GM20000 (cell line): Measurements from ENCODE around the gene CLCA1.

Experiments used
- DNase-seq: peaks from one replicate; pipeline ENCODE4 v3.0.0; 2012; ENCODE audit warnings: low spot score
- CTCF ChIP-seq: IDR thresholded peaks from 2 replicates; pipeline ENCODE4 v1.5.1; 2012; ENCODE audit warnings: mild to moderate bottlenecking, control low read depth; ENCODE audit errors: extremely low read depth, missing control alignments

Gene CLCA1

GRCh38 chr1:86503406-86504136, 34.8 kb downstream of the CLCA1 start:
- no peak for DNase-seq
- TF ChIP-seq CTCF = no peak

DNA sequence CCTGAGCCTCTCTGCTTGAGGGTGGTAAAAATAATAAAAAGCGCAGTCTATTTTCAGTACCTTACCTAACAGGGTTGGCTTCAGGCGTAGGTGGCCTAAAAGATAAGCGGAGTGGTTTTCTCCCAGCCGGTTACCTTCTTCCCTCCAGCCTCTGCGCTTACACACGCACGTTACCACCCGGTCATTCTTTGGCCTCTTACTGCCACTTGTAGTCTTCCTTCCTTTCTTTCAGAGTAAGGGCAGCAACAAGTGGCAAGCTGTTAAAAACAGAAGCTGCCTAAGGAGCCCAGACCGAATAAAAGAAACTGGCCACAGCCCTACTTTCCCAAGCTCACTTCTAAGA, 35.4 kb downstream of the CLCA1 start:
- no peak for DNase-seq
- no peak for TF ChIP-seq CTCF

- no peak for DNase-seq
- no peak for TF ChIP-seq CTCF
Measured at GRCh38 chr1:86504895-86505563, 36.3 kb downstream of the CLCA1 start.

DNA sequence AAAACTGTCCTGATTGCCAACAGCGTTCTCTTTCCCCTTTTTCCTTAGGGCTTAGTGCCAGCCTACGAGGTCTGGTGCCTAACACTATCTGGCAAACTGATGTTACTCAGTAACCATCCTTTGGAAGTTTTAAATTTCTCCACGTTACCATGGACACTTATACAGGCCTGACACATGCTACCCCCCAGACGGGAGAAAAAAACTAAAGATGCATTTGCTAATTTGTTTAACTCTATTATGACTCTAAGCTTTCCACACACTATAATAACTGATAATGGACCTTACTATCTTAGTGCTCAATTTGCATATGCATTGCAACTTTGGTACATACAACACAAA, 36.8 kb downstream of the CLCA1 start:
- DNase-seq = no peak
- TF ChIP-seq CTCF = no peak

DNA sequence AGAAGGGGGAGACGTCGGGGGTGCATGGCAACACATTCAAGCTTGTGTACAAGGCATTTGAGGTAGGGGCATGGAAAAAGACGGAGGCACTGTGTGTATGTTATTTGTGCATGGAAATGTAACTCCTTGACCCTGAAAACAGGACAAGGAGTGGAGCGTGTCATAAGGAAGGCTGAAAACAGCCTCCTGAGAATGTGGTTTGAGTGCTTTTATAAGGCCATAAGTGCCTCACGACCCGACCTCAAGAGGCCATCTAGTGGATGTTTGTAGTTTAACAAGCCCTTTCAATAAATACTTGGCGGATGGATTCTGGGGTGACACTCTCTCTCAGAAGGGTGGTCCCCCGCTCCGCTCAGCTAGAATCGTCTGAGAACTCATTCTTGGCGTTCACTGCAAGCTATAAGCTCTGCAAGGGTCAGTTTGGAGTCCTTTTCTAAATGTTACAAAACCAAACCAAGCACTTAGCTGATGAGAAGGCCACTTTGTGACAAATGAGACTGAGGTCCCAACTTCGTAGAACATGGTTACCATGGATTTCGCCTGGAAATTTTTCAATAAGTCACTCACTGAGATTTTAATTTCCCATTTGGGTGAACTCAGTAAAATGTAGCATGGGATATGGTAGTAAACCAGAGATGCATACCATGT, 39.3 kb downstream of the CLCA1 start:
- no peak for DNase-seq
- TF ChIP-seq CTCF = no peak

DNA sequence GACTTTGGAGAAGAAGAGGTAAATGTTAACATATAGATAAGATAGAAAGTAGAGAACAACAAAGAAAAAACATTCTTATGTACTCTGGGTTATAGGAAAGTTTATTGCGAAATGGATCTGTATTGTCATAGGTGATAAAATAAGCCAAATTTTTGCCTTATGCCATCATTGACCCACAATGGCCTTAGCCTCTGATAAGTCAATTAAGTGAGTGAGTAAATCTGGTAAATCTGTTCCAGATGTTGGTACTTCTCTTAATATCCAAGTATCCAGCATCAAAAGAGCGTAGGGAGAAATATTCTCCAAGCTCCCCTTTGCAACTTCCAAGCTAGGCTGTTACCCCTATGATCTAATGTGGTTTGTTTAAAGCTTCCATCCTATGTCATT, 39.8 kb downstream of the CLCA1 start:
- no peak for DNase-seq

More for the DNA sequence above, 39.8 kb downstream of the CLCA1 start:
- TF ChIP-seq CTCF = no peak
